HepG2 (cell line): ENCODE results near the gene OR2L3. TPM values are rescaled to one million over a fixed set of nuclear protein-coding genes. Genes with fewer than 3 reads are reported as not detected.

ENCODE experiments used
- ATAC-seq: fragments of 200-7000 bp; cut with Tn5 transposase; 3 replicates; pipeline ENCODE4 v1.9.1; 2020; ENCODE audit warnings: mild to moderate bottlenecking, moderate library complexity
- Bru-seq: library from RNA; stranded (reverse); fragments of 400-500 nt; gene quantifications from one replicate; lab custom pipeline; 2021; lab: Mats Ljungman, UMichigan
- BruChase-seq, 2 experiments: library from RNA; stranded (reverse); fragments of 400-500 nt; gene quantifications; one replicate each; lab custom pipeline; 2021; lab: Mats Ljungman, UMichigan
- BruUV-seq: library from RNA; stranded (reverse); fragments of 400-500 nt; replicated peaks from 2 replicates; lab custom pipeline; 2021; lab: Mats Ljungman, UMichigan
- CTCF ChIA-PET: fragments of 300-600 bp; formaldehyde crosslinking; extraction: SDS; loops from one replicate; lab custom pipeline; 2021; ENCODE audit warnings: low total read pairs, inconsistent platforms, low intra/inter-chr PET ratio; lab: Yijun Ruan, JAX
- POLR2A ChIA-PET: fragments of 350-600 bp; sonication (Branson Sonifier 250); formaldehyde crosslinking; loops from one replicate; lab custom pipeline; 2020; ENCODE audit warnings: antibody characterized with exemption, inconsistent platforms; lab: Yijun Ruan, JAX
- DNase-seq: peaks from one replicate; pipeline ENCODE4 v3.0.0-alpha.2; 2015; ENCODE audit warnings: low spot score
- FAIRE-seq: peaks from 3 replicates; lab custom pipeline; 2011; peaks lifted over from hg19 to GRCh38; lab: Jason Lieb, UNC
- H2AFZ ChIP-seq: one replicate; pipeline ENCODE4 v1.6.1; 2011; ENCODE audit warnings: low read length, inconsistent platforms
- H3K27ac ChIP-seq: fragments of 300-600 bp; 3 replicates; pipeline ENCODE4 v1.8.0; 2011; ENCODE audit warnings: mixed run types, mild to moderate bottlenecking, mixed read lengths, low read length, inconsistent platforms; ENCODE audit not compliant: insufficient read depth; ENCODE audit errors: extremely low read length
- H3K27me3 ChIP-seq, 2 experiments: fragments of 200-600 bp in 1 of 2; 2 replicates in 1 of 2; 3 replicates in 1 of 2; pipeline versions ENCODE4 v1.6.0 to v1.8.0; 2011; ENCODE audit warnings: low read length in 2 of 2, mild to moderate bottlenecking in 2 of 2, moderate library complexity in 2 of 2, inconsistent platforms in 1 of 2; ENCODE audit not compliant: insufficient read depth in 2 of 2, control insufficient read depth in 1 of 2
- H3K36me3 ChIP-seq, 2 experiments: fragments of 200-600 bp in 1 of 2; replicated peaks in 1 of 2; 2 replicates in 1 of 2; 3 replicates in 1 of 2; pipeline versions ENCODE4 v1.5.1 to v1.8.0; 2011; ENCODE audit warnings: low read length in 2 of 2, inconsistent platforms in 1 of 2; ENCODE audit not compliant: insufficient read depth in 2 of 2, control insufficient read depth in 1 of 2
- H3K4me1 ChIP-seq: 2 replicates; pipeline ENCODE4 v1.5.1; 2012; ENCODE audit warnings: low read length, inconsistent platforms; ENCODE audit not compliant: insufficient read depth
- H3K4me2 ChIP-seq: 2 replicates; pipeline ENCODE4 v1.6.0; 2011; ENCODE audit warnings: low read depth, low read length, inconsistent platforms
- H3K4me3 ChIP-seq, 3 experiments: fragments of 200-600 bp in 1 of 3; sonication (generic), shearing (Covaris generic) in 1 of 3; replicated peaks in 1 of 3; 2 replicates each; pipeline ENCODE4 v1.5.1; 2011 to 2016; ENCODE audit warnings: low read length in 3 of 3, inconsistent platforms in 2 of 3, low read depth in 2 of 3, mild to moderate bottlenecking in 2 of 3, control low read depth in 1 of 3, mixed read lengths in 1 of 3; ENCODE audit not compliant: insufficient read depth in 1 of 3
- H3K79me2 ChIP-seq: one replicate; pipeline ENCODE4 v1.6.1; 2011; ENCODE audit warnings: low read length, inconsistent platforms; ENCODE audit not compliant: insufficient read depth
- H3K9ac ChIP-seq: 2 replicates; pipeline ENCODE4 v1.6.0; 2011; ENCODE audit warnings: mild to moderate bottlenecking, low read depth, low read length, inconsistent platforms; ENCODE audit not compliant: insufficient read depth
- H3K9me3 ChIP-seq: 2 replicates; pipeline ENCODE4 v1.5.1; 2012; ENCODE audit warnings: mild to moderate bottlenecking, low read length
- H4K20me1 ChIP-seq: 2 replicates; pipeline ENCODE4 v1.6.0; 2011; ENCODE audit warnings: inconsistent platforms, mild to moderate bottlenecking, low read length, moderate library complexity; ENCODE audit not compliant: insufficient read depth
- ARHGAP35 ChIP-seq: sonication (generic); formaldehyde crosslinking; IDR thresholded peaks from 2 replicates; pipeline ENCODE4 v1.9.0; 2022; ENCODE audit warnings: mild to moderate bottlenecking, inconsistent platforms, moderate library complexity, missing genetic modification reagents, borderline replicate concordance
- ATF3 ChIP-seq: sonication (generic); formaldehyde crosslinking; IDR thresholded peaks from 2 replicates; pipeline ENCODE4 v1.4.0; 2020; ENCODE audit warnings: missing genetic modification reagents
- JARID2 ChIP-seq: sonication (generic); formaldehyde crosslinking; IDR thresholded peaks from 2 replicates; pipeline ENCODE4 v1.8.1; 2023; ENCODE audit warnings: missing genetic modification reagents, inconsistent platforms; ENCODE audit not compliant: insufficient replicate concordance
- JDP2 ChIP-seq: sonication (generic); formaldehyde crosslinking; IDR thresholded peaks from 2 replicates; pipeline ENCODE4 v1.8.1; 2022; ENCODE audit warnings: missing genetic modification reagents, borderline replicate concordance
- KAT7 ChIP-seq: IDR thresholded peaks from 2 replicates; pipeline ENCODE4 v1.6.1; 2018; ENCODE audit warnings: borderline replicate concordance, missing compliant biosample characterization
- MLXIP ChIP-seq: sonication (generic); formaldehyde crosslinking; IDR thresholded peaks from 2 replicates; pipeline ENCODE4 v1.9.0; 2021; ENCODE audit warnings: missing genetic modification reagents, borderline replicate concordance
- NCOA5 ChIP-seq: sonication (generic); formaldehyde crosslinking; IDR thresholded peaks from 2 replicates; pipeline ENCODE4 v1.4.0; 2020; ENCODE audit warnings: missing genetic modification reagents
- NFE2 ChIP-seq: sonication (generic); formaldehyde crosslinking; IDR thresholded peaks from 2 replicates; pipeline ENCODE4 v1.4.0; 2020; ENCODE audit warnings: missing genetic modification reagents
- NFE2L1 ChIP-seq: sonication (generic); formaldehyde crosslinking; IDR thresholded peaks from 2 replicates; pipeline ENCODE4 v1.4.0; 2020; ENCODE audit warnings: missing genetic modification reagents, mild to moderate bottlenecking, borderline replicate concordance
- SSRP1 ChIP-seq: IDR thresholded peaks from 2 replicates; pipeline ENCODE4 v1.6.1; 2016; ENCODE audit warnings: control low read depth
- TOPORS ChIP-seq: sonication (generic); formaldehyde crosslinking; IDR thresholded peaks from 2 replicates; pipeline ENCODE4 v1.8.0; 2023; ENCODE audit warnings: mild to moderate bottlenecking, missing genetic modification reagents
- XBP1 ChIP-seq: sonication (generic); formaldehyde crosslinking; IDR thresholded peaks from 2 replicates; pipeline ENCODE4 v1.5.0; 2020; ENCODE audit warnings: missing genetic modification reagents
- ZBTB2 ChIP-seq: sonication (generic); formaldehyde crosslinking; IDR thresholded peaks from 2 replicates; pipeline ENCODE4 v1.8.0; 2022; ENCODE audit warnings: low read depth, missing genetic modification reagents
- ZBTB20 ChIP-seq: sonication (generic); formaldehyde crosslinking; IDR thresholded peaks from 2 replicates; pipeline ENCODE4 v1.8.1; 2023; ENCODE audit warnings: missing genetic modification reagents, low read depth, mild to moderate bottlenecking, borderline replicate concordance
- ZBTB7B ChIP-seq: sonication (generic); formaldehyde crosslinking; IDR thresholded peaks from 2 replicates; pipeline ENCODE4 v1.4.0; 2020; ENCODE audit warnings: missing genetic modification reagents
- ZNF235 ChIP-seq: sonication (generic); formaldehyde crosslinking; IDR thresholded peaks from 2 replicates; pipeline ENCODE4 v1.8.1; 2023; ENCODE audit warnings: mild to moderate bottlenecking, missing genetic modification reagents, borderline replicate concordance
- ZNF432 ChIP-seq: sonication (generic); formaldehyde crosslinking; IDR thresholded peaks from 2 replicates; pipeline ENCODE4 v1.5.0; 2020; ENCODE audit warnings: missing genetic modification reagents, mild to moderate bottlenecking, borderline replicate concordance
- ZNF460 ChIP-seq: sonication (generic); formaldehyde crosslinking; IDR thresholded peaks from 2 replicates; pipeline ENCODE4 v1.5.1; 2020; ENCODE audit warnings: missing genetic modification reagents, mild to moderate bottlenecking, borderline replicate concordance
- WGBS: methylation state at CpG from one replicate; pipeline ENCODE4 v1.1.6; 2017; ENCODE audit warnings: low lambda C conversion rate; 5-methylcytosine and 5-hydroxymethylcytosine counted together
- in situ Hi-C: cut with HindIII; loops from 2 replicates; pipeline ENCODE4 v1.10.0; 2017; ENCODE audit warnings: low pct_unique_long_range_greater_than_20kb; ENCODE audit not compliant: extremely low pct_ligation_motif_present
- intact Hi-C: fragments of 100-400 bp; cut with micrococcal nuclease; formaldehyde crosslinking; loops from one replicate; pipeline ENCODE4 v1.10.0; 2022; ENCODE audit not compliant: unreplicated experiment
- long read RNA-seq, 2 experiments: library from RNA in 1 of 2; library from polyadenylated mRNA in 1 of 2; stranded (forward) in 1 of 2; unstranded in 1 of 2; transcript quantifications; one replicate each; pipeline ENCODE4 v2.0.0, GENCODE V29; 2019 to 2022
- polyA minus RNA-seq, 3 experiments: library from RNA; depleted of rRNA, polyadenylated mRNA; stranded (reverse); fragments of >200 nt; gene quantifications; 2 replicates each; pipeline ENCODE4 v1.2.3, GENCODE V29; 2011; ENCODE audit warnings: low replicate concordance in 1 of 3
- polyA plus RNA-seq, 8 experiments: library from polyadenylated mRNA; depleted of rRNA in 3 of 8; stranded (reverse) in 7 of 8; unstranded in 1 of 8; fragments of >200 nt; fragmentation: Illumina TruSeq in 4 of 8; extraction: Trizol in 4 of 8; gene quantifications; 2 replicates each; pipeline versions ENCODE4 v1.2.1 to v1.2.3, GENCODE V29; 2011 to 2016; ENCODE audit warnings: low read depth in 4 of 8, missing spikeins in 1 of 8, mixed read lengths in 1 of 8; ENCODE audit not compliant: insufficient read depth in 1 of 8
- total RNA-seq, 5 experiments: library from RNA; depleted of rRNA; stranded (reverse); fragments of >200 nt; fragmentation: Illumina TruSeq; extraction: Trizol; gene quantifications; 2 replicates each; pipeline ENCODE4 v1.2.3, GENCODE V29; 2016; ENCODE audit warnings: low read depth in 1 of 5

The OR2L3 gene
- total RNA-seq (2016; rRNA removed; fragmentation: Illumina TruSeq; extraction: Trizol) (not detected in 2 replicates), polyA plus RNA-seq (2011; rRNA removed) (not detected in 2 replicates), polyA minus RNA-seq (2011; rRNA and poly(A)+ RNA removed; ENCODE audit: low replicate concordance) (not detected in 2 replicates), Bru-seq, nascent RNA (not detected), BruChase-seq, experiment 1, labeled RNA remaining after a 6-hour chase (not detected), BruChase-seq, experiment 2, labeled RNA remaining after a 2-hour chase (not detected)
- total RNA-seq (2016; cell fraction: cytosol; rRNA removed; fragmentation: Illumina TruSeq; extraction: Trizol; ENCODE audit: low read depth), result not detected in 2 replicates
- total RNA-seq (2016; cell fraction: insoluble cytoplasmic fraction; rRNA removed; fragmentation: Illumina TruSeq; extraction: Trizol), result not detected in 2 replicates
- not detected in 2 replicates for total RNA-seq (2016; cell fraction: membrane; rRNA removed; fragmentation: Illumina TruSeq; extraction: Trizol)
- total RNA-seq (2016; cell fraction: nucleus; rRNA removed; fragmentation: Illumina TruSeq; extraction: Trizol), result not detected in 2 replicates
- not detected in 2 replicates for polyA plus RNA-seq (2011; cell fraction: cytosol; rRNA removed)
- not detected in 2 replicates for polyA plus RNA-seq (2011; cell fraction: nucleus; rRNA removed)
- polyA plus RNA-seq (2012), result not detected in 2 replicates
- polyA plus RNA-seq (2016; cell fraction: cytosol; fragmentation: Illumina TruSeq; extraction: Trizol; ENCODE audit: low read depth), result not detected in 2 replicates
- polyA plus RNA-seq (2016; cell fraction: insoluble cytoplasmic fraction; fragmentation: Illumina TruSeq; extraction: Trizol; ENCODE audit: low read depth), result not detected in 2 replicates
- polyA plus RNA-seq (2016; cell fraction: membrane; fragmentation: Illumina TruSeq; extraction: Trizol; ENCODE audit: low read depth), result not detected in 2 replicates
- polyA plus RNA-seq (2016; cell fraction: nucleus; fragmentation: Illumina TruSeq; extraction: Trizol; ENCODE audit: insufficient read depth, low read depth), result not detected in 2 replicates
- not detected in 2 replicates for polyA minus RNA-seq (2011; cell fraction: cytosol; rRNA and poly(A)+ RNA removed)
- not detected in 2 replicates for polyA minus RNA-seq (2011; cell fraction: nucleus; rRNA and poly(A)+ RNA removed)
- long read RNA-seq, experiment 1, result 0 reads
- long read RNA-seq, experiment 2, result 0 reads

- in situ Hi-C loops, result no loop called here
- FAIRE-seq (no peak), DNase-seq (no peak), ATAC-seq (no peak)
- Histone ChIP-seq H3K27ac (no peak within 1 kb of the TSS), H3K9ac (no peak within 1 kb of the TSS), H3K79me2 (no peaks in the 10 kb centered on the region), H2AFZ (no peak within 1 kb of the TSS), H3K4me3 (no peak within 1 kb of the TSS), H3K36me3 (no peaks in the 10 kb centered on the region), H3K4me2 (no peak within 1 kb of the TSS), H3K9me3 (peaks cover 68% of the 10 kb centered on the region), H3K27me3 (no peaks in the 10 kb centered on the region), H3K4me1 (no peaks in the 10 kb centered on the region), H4K20me1 (no peaks in the 10 kb centered on the region)
- WGBS, result 26% methylated on average over 2 of the region's 2 CpGs
- CTCF ChIA-PET, result no interaction called here
- no TSS peak for BruUV-seq
- intact Hi-C loops, result no loop called here
- POLR2A ChIA-PET, result no interaction called here
- TF ChIP-seq ZBTB7B (CRISPR knock-in tag) (no peak), ZBTB2 (no peak), ATF3 (CRISPR knock-in tag) (no peak), KAT7 (CRISPR knock-in tag) (no peak), ZNF432 (CRISPR knock-in tag) (no peak), NFE2 (CRISPR knock-in tag) (no peak), JARID2 (CRISPR knock-in tag) (no peak), NFE2L1 (CRISPR knock-in tag) (no peak), ZNF460 (CRISPR knock-in tag) (no peak), XBP1 (CRISPR knock-in tag) (no peak), NCOA5 (CRISPR knock-in tag) (no peak), ARHGAP35 (no peak), ZNF235 (CRISPR knock-in tag) (no peak), TOPORS (CRISPR knock-in tag) (no peak), SSRP1 (CRISPR knock-in tag) (no peak), MLXIP (CRISPR knock-in tag) (no peak), ZBTB20 (no peak), JDP2 (CRISPR knock-in tag) (no peak)
Observed at GRCh38 chr1:248046536-248046935, at the start of gene OR2L3. TSS of gene OR2L3 (plus strand) at chr1:248046836. CDS start at chr1:248060682, 13,846 bp downstream.
